Superior temporal gyrus (tissue), 1 donor: ENCODE data around the gene CLPX.
"Not testable (repeated sequence)": the region's sequence is repeated elsewhere in the genome, so short reads cannot be mapped to it uniquely, and the experiment has no call there.

Source experiments
- DNase-seq: peaks from one replicate; pipeline ENCODE4 v3.0.0-alpha.2; 2016; ENCODE audit errors: extremely low spot score

Gene CLPX

DNA sequence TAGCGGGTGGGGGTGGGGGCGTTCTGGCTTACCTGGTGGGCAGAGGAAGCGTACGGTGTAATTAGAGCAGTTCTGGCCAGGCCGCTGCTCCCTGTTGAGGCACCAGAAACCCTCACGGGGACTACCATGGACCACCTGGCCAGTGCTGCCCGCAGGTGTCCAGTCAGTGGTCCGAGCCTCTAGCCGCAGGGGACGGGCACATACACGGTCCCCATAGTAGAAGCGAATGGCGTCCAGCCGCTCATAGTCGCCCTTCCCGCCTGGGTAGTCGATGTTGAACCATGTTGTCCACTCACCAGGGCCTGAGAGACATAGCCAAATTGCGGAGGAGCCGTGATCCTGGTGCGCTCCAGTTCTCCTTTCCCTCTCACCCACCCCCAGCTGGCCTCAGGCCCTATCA lies 21.6 kb upstream of the CLPX start:
- DNase-seq: no peak

DNA sequence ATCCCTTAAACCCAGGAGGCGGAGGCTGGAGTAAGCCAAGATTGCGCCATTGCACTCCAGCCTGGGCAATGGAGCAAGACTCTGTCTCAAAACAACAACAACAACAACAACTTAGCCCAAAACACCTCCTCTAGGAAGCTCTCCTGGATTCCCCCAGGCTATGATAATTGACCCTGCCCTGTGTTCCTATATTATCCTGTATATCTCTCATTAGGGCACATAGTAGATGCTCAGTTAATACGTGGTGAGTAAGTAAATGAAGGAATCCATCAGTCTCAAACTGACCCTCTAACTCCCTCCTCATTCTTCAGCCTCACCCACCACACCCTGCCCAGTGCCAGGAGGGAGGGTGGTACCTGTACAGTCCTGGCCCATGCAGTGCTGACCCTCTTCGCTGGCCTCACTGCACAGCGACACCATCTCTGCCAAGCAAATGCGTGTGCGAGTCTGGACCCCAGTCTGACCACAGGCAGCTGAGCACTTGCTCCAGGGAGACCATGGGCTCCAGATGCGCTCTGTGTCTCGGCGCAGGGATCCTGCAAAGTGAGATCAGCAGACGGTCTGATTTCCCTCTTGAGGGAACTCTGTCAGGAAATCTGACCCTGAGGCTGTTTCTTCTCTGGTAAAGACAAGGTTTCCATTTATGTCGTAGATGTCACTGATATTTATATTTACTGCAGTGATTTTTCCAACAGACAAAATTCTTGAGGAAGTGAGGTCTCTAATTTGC lies 20.0 kb upstream of the CLPX start:
- no peak for DNase-seq

DNA sequence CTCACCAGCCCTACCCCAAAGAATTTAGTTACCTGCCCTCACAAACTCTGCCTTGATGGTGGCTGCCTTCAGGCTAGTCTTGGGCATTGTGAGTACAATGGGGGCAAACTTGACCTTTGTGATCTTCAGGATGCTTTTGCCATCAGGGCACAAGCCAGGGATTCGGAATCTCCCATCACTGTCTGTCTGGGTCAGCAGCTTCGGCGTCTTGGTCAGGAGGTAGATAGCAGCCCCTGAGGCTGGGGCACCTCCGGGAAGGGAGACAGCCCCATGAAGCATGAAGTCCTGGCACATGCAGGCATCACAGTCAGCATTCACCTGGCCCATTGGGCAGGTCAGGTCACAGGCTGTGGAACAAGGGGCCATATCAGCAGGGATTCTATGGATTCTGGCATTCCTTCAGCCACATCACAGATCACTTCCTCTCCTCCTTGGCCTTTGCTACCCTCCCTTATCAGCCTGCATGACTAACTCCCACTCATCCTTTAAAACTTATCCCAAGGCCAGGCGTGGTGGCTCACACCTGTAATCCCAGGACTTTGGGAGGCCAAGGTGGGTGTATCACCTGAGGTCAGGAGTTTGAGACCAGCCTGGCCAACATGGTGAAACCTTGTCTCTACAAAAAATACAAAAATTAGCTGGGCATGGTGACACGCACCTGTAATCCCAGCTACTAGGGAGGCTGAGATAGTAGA lies 19.2 kb upstream of the CLPX start:
- DNase-seq: no peak

DNA sequence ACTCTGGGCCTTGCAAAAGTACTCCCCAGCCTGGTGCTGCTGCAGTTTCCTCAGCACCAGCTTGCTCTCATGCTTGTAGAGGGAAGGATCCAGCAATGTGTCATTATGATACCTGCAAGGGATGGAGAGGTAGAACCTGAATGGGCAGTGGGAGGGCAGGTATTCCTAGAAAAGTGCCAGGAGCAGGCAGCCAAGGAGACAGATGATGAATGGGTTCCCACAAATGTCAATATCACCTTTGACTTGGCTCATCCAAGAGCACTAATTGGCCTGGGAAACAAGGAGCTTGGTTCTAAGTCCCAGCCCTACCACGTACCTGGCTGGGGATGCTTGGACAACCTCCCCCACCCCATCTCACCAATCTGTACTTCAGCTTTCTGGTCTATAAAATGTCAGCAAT lies 16.8 kb upstream of the CLPX start:
- DNase-seq: no peak

DNA sequence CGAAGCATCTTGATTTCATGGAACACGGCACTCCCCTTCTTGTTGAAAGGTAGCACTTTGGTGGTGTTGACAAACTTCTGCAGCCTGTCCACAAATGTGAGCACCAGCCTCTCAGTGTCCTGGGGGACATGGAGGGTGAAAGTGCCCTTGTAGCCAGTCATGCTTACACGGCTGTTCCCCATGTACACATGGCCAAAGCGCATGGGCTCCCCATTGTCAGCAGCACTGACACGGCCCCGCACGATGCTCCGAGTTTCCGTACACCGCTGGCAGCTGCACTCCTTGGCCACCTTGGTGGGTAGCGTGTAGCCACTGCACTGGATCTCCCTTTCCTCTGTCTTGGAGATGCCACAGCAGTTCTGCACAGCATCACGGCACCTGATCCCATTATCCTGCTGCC lies 13.4 kb upstream of the CLPX start:
- no peak for DNase-seq

DNA sequence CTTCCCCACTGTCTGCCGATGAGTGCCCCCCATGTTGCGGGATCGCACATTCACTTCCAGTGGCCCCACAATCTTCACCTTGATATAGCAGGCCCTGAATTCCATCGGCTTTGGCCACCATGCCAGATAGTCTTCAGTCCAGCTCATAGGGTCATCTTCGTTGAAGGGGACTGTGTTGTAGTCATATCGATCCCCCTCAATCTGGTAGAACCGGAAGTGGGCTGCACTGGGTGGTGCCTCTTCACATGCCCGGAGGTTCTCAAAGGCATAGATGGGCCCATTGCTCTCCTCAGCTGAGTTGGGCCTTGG lies 12.1 kb upstream of the CLPX start:
- no peak for DNase-seq

DNA sequence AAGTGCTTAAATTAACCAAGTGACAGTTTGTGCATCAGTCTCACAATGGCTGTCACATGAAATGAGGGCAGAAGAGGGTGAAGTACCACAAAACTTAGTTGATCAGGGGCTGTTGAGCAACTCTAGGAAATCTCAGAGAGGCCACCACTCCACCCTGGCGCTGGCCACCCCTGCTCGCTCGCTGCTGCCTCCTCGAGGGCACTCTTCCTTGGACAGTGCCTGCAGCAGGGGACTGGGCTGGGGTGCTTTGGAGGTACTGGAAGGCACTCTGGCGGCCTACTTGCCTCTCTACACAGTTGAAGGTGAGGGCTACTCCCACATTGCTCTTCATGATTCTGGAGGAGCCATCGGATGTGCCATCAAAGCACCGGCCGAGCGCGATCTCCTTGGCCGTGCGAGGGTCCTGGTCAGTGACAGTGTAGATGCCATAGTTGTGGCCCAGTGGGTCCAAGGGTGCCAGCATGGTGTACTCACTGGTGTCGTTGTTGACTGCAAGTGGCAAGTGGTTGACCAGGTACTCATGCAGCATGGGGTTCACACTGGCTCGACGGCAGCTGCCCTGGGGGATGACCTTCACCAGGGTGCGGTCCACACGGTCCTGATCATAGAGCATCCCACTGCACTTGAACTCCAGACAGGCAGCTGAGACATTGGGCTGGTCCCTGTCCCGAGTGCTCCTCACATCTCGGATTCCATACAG lies 11.6 kb upstream of the CLPX start:
- no peak for DNase-seq

DNA sequence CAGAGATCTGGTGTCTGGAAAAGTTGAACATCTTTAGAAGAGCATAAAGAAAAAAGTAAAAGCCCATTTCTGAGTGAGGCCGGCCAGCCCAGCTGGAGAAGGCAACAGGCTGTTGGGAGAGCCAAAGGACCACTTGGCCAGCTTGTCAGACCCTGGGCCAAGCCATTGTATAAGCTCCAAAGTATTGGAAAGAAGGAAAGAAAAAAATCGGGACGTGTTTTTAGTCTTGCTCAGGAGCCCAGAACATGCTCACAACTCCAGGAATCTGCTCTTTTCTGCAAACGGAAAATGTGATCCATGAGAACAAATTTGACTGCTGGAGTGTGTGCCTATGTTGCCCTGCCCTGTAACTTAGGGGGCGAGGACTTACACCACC lies 10.4 kb upstream of the CLPX start:
- no peak for DNase-seq

DNA sequence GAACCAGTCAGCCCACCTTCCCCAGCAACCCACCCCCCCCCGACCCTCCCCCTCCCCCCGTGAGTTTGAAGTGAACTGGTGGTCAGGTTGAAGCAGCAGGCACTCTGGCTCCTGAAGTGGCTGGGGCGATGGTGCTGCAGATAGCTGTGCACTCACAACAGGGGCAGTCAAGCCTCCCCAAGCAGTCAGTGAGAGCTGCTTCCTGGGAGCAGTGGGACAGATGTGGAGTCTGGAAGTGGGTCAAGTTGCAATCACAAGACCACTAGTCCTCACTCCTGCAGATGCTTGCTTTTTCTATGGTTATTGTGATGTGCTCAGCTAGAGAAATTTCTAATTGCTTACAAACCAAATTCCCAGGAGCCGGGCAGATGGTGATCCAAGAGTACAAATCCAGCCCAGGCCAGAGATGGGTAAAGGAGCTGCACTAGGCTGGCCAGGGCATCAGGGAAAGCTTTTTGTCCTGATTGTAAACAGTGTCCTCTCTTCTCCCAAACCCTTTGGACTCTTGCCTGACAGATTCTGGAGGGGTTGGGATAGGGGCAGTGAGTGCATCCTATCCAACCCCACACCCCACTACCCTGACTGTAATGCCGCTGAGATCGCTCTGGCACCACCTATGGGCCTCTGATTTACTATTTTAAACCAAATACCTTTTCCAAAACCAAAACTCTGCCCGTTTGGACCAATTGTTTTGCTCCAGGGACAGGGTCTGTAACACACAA lies 9.8 kb upstream of the CLPX start:
- DNase-seq: no peak

DNA sequence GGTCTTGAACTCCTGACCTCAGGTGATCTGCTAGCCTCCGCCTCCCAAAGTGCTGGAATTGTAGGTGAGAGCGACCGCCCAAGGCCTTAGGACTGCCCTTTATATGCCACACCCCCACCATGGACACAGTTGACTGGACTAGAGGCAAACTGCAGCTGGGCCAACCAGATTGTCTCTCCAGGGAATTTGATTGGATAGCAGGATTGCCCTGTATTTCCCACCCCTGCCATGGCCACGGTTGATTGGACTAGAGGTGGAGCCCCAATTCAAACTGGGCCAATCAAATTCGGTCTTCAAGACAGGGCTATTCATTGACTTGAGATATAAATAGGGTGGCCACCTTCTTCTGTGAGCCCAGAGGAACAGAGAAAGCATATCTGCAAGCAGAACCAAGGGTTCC lies 6.9 kb upstream of the CLPX start:
- no peak for DNase-seq

DNA sequence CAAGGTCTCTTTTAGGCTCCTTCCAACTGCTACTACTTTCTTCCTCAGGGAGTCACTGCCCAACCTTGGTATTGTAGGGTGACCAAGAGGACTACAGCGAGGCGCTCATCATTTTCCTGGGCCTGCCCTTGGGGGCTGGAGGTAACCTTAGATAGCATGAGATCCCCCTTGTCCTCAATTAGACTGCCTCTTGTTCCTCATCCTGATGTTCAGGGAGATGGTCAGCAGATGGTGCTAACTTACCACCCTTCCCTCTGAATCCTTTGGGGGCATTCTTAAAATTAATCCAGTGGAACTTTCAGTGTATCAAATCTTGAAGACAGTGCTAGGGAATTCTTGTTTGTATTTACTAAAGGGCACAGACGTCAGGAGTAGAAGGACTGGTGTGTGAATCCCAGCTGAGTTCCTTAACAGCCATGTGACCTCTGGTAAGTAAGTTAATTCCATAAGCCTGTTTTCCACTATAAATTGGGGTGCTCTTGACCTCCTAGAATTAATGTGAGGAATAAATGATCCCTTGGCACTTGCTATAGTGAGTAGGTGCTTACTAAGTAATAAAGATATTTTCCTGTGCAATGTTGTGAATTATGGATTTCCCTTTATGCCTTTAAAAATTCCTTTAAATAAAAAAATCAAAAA lies 4.1 kb upstream of the CLPX start:
- DNase-seq: peak; percentile 78

DNA sequence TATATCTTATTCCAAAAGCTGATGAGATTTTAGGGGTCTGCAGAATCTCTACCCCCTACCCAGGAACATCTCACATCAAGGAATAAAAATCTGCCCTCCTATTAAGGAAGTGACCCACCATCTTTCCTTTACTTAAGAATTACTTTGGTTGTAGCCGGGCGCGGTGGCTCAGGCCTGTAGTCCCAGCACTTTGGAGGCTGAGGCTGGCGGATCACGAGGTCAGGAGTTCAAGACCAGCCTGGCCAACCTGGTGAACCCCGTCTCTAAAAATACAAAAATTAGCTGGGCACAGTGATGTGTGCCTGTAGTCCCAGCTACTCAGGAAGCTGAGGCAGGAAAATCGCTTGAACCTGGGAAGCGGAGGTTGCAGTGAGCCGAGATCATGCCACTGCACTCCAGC lies 3.3 kb upstream of the CLPX start:
- not testable (repeated sequence) for DNase-seq

DNA sequence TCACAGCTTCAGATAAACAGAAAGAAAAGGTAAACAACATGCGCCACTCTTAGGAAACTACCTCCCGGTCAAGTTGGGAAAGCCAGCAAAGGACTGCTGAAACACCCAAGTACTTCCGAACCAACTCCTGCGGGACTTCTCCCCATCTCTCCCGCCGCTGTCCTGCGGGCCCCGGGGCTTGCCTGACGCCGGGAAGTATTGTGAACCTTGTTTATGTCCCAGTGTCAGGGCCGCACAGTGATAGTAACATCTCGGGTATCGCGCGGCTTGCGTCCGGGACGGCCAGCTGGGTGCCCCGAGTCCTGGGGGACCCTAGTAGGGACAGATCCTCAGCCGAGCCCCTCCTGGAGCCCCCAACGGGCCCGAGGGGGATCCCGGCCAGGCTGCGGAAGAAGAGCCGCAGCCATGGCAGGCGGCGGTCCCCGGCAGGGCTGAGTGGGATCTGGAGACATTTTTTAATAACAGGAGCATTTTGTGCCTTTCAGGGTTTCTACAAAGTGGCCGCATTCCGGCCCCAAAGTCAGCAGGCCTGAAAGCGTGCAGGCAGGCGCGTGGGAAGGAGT lies 756 bp downstream of the CLPX start:
- no peak for DNase-seq

DNA sequence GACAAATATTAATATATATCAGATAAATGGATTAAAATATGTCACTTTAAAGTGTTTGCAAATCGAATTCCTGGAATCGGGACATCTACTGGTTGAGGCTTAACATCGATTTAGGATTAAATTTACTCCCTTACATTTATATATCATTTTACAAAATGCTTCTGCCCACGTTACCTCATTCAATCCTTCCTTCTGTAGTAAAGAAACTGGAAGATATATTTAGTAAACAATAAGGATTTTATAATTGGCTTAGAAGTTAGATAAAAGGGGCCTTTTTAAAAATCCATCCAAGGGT lies 1.3 kb downstream of the CLPX start:
- DNase-seq: no peak

DNA sequence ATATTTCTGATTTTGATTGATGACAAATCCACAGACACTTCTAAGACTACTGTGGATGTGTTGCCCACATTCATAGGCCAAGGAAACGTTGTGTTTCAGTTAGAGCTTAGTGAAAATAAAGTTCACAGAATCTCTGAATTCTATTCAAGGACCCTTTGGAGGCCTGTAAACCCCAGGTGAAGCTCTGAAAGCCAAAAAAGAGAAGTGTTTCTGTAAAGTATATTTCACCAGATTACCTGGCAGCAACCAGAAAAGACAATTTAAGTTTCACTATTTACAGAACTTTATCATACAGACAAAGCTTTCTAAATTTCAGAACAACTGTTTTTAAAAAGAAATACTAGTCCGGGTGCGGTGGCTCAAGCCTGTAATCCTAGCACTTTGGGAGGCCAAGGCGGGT lies 2.6 kb downstream of the CLPX start:
- DNase-seq: no peak

DNA sequence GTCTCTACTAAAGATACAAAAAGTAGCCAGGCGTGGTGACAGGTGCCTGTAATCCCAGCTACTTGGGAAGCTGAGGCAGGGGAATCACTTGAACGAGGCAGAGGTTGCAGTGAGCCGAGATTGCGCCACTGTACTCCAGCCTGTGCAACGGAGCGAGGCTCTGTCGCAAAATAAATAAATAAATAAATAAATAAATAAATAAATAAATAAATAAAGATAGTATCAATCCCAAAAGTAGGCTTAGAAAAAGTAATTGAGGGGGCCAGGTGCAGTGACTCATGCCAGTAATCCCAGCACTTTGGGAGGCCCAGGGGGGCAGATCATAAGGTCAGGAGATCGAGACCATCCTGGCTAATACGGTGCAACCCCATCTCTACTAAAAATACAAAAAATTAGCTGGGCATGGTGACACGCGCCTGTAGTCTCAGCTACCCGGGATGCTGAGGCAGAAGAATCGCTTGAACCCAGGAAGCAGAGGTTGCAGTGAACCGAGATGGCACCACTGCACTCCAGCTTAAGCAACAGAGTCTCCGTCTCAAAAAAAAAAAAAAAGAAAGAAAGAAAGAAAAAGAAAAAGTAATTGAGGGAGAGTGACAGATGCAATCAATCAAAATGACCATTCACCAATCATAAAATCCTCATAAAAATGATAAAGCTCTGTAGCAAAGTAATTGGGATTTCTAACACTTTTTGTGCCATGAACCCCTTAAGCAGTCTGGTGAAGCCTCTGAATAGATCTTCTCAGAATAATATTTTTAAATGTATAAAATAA lies 3.4 kb downstream of the CLPX start:
- not testable (repeated sequence) for DNase-seq

DNA sequence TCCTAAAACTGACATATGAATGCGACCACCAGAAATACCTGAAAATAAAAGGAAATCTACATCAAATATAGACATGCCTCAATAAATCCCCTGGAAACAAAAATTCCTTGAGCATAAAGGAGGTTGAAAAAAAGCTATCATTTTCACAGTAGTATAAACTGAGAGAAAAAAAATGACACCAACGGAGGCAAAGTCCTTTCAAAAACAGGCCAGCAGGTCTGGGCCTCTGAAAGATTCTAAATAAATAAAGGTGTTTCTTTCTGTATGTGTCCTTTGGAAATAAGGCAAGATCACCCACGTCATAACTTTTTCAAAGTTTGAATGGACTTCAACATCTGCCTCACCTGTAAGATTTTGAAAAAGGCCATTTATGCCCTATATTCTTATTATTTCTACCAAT lies 5.0 kb downstream of the CLPX start:
- DNase-seq: no peak

DNA sequence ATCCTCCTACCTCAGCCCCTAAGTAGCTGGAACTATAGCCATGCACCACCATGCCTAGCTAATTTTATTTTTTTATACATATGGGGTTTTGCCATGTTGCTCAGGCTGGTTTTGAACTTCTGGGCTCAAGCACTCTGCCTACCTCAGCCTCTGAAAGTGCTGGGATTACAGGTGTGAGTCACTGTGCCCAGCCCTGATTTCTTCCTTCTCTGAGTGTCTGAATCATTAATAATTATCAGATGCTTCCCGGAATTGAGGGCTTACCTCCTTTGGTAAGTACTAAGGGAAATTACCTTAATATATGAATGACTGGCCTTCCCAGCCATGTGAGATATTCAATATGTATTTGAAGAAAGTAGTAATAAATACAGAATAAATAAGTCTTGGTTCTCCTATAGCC lies 7.2 kb downstream of the CLPX start:
- DNase-seq: no peak

DNA sequence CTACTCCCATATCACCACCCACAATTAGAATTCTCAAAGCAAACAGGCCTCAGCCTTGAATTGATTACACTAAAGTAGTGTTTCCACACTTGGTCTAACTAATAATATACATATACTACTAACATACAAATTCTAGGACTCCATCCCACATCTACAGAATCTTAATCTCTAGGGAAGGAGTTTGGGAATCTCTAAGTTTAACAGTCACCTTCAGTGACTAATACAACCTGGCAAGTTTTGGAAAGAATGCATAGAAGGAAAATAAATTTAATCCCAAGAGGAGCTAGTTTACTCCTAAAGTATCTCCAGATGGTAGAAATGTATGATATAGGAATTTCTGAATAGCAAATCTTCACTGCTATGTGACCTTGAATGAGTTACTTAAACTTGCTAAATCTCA lies 9.1 kb downstream of the CLPX start:
- DNase-seq: no peak

DNA sequence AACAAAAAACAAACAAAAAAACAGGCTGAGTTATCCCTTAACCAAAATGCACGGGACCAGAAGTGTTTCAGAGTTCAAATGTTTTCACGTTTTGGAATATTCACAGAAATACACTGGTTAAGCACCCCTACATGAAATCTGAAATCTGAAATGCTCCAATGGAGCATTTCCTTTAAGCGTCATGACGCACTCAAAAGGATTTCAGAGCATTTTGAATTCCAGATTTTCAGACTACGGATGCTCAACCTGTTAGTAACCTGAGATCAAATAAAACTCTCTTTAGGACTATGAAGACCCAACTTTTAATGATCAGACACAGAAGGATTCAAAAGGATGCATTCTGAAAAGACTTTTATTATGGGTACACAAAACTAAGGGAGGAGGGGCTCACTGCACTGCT lies 9.6 kb downstream of the CLPX start:
- no peak for DNase-seq

DNA sequence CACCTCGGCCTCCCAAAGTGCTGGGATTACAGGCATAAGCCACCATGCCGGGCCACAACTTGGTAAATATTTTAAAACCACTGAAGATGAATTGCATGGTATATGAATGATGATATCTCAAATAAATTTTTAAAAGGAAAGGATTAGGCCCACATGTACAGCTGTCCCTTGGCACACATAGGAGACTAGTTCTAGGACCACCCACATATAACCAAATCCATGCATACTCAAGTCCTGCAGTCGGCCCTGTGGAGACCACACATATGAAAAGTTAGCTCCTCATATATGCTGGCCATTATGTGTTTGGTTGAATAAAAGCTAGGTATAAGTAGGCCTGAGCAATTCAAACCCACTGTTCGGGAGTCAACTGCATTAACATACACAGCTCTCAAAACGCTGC lies 10.6 kb downstream of the CLPX start:
- DNase-seq: no peak
